ENCODE measurements around the gene RPS28.
"Not testable (repeated sequence)": the region's sequence is repeated elsewhere in the genome, so short reads cannot be mapped to it uniquely, and the experiment has no call there.

Gene RPS28

DNA sequence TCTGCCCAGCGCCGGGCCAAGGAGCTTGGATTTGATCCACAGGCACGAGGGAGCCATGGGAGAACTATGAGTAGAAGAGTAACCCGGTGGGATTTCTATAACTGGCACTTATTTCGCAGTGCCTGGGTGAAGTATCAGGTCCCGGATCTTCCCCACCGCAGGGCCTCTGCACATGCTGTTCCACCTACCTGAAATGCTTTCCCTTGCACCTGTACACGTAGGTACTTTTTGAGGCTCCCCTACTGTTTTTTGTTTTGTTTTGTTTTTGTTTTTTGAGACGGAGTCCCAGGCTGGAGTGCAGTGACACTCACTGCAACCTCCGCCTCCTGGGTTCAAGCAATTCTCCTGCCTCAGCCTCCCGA, 22.2 kb downstream of the RPS28 start:
- no peak for DNase-seq

DNA sequence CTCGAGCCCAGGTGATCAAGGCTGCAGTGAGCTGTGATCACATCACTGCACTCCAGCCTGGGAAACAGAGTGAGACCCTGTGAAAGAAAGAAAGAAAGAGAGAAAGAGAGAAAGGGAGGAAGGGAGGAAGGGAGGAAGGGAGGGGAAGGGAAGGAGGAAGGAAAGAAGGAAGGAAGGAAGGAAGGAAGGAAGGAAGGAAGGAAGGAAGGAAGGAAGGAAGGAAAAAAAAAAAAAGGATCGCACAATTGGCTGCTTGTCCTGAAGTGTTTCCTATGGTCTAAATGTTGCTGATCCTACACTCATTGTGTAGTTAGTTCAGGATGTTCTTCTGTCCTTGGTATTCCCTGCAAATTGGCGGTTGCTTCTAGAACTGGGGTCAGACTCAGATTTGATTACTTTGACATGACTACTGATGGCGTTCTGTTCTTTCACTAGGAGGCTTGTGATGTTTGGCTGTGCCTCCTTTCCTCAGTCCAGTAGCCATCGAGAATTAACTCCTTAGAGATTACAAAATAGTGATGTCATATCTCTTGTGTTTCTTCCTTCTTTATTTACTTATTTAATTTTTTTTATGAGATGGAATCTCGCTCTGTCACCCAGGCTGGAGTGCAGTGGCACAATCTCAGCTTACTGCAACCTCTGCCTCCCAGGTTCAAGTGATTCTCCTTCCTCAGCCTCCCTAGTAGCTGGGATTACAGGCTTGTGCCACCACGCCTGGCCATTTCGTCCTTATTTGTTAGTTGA, 28.5 kb downstream of the RPS28 start:
- not testable (repeated sequence) for DNase-seq

DNA sequence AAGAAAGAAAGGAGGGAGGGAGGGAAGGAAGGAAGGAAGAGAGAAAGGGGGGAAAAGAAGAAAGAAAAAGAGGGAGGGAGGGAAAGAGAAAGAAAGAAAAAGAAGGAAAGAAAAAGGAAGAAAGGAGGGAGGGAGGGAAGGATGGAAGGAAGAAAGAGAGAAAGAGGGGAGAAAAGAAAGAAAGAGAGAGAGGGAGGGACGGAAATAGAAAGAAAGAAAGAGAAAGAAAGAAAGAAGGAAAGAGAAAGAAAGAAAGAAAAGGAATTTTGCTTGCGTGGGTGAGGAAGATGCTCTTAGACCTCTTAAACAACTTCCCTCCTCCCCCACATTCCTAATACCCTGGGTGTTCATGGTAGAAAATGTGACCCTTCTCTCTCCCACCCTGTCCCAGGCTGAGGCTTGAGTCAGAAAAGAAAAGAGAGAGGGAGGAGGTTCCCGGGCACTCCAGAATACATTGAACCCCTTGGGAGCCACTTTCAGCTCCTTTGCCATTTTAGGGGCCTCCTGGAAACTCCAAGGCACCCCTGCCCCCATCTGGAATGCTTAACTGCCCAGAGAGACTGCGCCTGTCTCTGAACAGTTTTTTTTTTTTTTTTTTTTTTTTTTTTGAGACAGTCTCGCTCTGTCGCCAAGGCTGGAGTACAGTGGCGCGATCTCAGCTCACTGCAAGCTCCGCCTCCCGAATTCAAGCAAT, 31.0 kb downstream of the RPS28 start:
- DNase-seq: no peak

DNA sequence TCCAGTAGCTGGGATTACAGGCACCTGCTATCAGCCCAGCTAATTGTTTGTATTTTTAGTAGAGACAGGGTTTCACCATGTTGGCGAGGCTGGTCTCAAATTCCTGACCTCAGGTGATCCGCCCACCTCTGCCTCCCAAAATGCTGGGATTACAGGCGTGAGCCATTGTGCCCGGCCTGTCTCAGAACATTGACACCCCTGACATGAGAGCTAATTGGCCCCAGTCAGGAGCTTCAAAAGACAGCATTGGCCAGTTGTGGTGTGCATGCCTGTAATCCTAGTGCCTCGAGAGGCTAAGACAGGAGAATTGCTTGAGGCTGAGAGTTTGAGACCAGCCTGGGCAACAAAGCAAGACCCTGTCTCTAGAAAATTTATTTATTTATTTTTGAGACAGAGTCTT, 31.5 kb downstream of the RPS28 start:
- not testable (repeated sequence) for DNase-seq

DNA sequence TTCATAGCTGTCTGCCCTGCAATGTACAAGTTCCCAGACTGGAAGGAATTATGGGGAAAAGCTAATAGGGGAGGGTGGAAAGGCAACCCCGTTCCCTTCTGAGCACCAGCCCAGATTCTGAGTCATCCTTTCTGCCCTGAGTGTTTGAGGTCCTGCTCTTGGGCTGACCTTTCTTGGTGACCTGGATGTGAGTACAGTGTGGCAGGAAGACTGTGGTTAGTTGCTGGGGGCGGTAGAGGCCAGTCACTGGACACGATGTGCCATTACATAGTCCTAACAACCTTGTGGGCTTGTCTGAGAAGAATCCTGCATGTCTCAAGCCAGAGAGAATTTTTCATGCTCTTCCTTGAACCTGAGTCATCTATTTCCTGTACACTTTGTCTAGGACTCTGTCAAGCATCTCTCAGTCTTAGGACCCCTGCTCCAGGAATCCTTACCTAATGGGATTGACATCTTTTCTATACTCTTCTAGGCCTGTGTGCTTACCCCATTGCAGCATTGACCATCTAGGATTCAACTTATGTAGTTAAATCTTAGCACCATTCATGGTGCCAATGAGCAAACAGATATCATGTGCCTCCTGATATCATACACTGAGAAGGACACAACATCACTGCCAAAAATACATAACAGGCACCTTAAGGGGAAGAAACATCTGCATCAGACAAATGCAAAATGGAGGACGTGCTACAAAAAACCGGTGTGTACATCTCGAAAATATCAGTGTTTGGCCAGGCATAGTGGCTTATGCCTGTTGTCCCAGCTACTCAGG, 34.5 kb downstream of the RPS28 start:
- no peak for DNase-seq

DNA sequence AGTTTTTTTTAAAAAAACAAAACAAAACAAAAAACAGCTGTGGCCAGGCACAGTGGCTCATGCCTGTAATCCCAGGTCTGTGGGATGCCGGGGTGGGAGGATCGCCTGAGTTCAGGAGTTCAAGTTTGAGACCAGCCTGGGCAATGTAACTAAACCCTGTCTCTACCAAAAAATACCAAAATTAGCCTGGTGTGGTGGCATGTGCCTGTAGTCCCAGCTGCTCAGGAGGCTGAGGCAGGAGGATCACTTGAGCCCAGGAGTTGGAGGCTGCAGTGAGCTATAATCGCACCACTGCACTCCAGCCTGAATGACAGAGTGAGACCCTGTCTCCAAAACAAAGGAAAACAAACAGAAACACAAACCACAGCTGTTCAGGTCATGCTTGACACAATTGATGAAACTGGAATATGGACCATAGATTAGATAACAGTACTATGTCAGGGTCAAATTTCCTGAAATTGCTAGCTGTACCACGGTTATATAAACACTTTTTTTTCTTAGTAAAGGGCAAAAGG, 35.8 kb downstream of the RPS28 start:
- DNase-seq: no peak

DNA sequence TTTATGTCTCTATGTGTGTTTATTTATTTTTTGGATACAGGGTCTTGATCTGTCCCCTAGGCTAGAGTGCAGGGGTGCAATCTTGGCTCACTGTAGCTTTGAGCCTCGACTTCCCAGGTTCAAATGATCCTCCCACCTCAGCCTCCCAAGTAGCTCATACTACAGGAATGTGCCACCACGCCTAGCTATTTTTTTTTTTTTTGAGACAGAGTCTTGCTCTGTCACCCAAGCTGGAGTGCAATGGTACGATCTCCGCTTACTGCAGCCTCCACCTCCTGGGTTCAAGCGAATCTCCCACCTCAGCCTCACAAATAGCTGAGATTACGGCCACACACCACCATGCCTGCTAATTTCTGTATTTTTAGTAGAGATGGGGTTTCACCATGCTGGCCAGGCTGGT, 37.7 kb downstream of the RPS28 start:
- no peak for DNase-seq

DNA sequence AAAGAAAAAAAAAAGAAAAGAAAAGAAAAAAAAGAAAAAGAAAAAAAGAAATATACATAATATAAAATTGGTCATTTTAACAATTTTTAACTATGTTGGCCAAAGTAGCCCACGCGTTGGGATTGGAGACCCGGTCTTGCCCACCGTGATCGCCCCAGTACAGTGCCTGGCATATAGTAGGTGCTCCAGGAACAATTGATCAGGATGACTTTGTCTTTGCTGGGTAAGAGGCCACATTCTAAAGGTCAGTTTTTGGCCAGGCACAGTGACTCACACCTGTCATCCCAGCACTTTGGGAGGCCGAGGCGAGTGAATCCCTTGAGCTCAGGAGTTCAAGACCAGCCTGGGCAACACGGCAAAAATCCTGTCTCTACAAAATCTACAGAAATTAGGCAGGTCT, 38.9 kb downstream of the RPS28 start:
- no peak for DNase-seq

DNA sequence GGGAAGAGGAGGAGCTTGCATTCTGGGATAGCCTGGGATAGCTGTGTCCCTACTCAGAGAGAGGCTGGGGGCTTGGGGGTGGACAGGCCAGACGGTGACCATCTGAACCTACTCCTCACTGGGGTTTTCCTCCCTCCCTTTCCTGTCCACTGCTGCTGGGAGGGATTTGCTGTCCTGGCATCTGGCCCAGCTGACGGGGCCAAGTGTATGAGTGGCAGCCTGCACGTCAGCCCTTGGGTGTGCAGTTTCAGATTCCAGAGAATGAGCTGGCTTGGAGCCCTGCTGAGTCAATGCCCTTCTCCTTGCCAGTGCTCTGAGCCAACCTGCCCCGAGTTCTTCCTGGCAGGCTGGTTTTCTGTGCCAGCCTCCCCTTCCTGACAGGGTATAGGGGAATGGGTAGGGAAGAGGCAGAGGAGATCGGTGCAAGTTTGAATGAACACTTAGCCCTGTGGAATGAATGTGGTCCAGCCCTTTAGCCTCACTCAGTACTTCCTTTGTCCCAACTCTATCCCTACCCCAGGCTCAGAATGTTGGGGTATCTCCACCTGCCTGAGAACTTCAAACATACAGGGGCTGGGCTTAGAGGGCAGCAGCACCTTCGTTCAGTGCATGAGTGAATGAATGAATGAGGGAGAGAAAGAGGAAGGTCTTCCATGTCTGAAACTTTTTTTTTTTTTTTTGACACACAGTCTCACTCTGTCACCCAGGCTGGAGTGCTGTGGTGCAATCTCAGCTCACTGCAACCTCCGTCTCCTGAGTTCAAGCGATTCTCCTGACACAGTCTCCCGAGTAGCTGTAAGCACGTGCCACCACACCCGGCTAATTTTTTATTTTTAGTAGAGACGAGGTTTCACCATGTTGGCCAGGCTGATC, 40.9 kb downstream of the RPS28 start:
- no peak for DNase-seq

DNA sequence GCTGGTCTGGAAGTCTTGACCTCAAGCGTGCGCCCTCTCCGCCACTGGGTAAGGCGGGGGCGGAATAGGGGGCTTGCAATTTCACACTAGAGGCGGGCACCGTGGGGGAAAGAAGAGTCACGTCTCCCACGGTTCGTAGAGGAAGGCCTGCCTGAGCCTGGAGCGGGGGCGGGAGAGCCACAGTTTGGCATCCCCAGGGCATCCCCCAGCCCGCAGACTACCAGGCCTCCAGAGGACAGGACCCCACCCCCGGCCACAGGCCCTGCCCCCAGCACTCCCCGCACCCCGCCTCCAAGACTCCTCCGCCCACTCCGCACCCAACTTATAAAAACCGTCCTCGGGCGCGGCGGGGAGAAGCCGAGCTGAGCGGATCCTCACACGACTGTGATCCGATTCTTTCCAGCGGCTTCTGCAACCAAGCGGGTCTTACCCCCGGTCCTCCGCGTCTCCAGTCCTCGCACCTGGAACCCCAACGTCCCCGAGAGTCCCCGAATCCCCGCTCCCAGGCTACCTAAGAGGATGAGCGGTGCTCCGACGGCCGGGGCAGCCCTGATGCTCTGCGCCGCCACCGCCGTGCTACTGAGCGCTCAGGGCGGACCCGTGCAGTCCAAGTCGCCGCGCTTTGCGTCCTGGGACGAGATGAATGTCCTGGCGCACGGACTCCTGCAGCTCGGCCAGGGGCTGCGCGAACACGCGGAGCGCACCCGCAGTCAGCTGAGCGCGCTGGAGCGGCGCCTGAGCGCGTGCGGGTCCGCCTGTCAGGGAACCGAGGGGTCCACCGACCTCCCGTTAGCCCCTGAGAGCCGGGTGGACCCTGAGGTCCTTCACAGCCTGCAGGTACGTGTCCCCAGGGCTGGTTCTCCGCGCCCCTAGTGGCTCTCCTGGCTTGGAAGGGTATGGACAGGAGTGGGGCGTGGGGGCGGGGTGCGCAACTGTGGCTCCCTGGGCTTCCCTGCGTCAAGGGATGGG, 42.8 kb downstream of the RPS28 start, which contains the start of gene ANGPTL4:
TSS of gene ANGPTL4 (plus strand) at position 353 of the 969 bp plus-strand sequence. CDS start at position 520, 167 bp downstream.
- peak; percentile 22 for DNase-seq

DNA sequence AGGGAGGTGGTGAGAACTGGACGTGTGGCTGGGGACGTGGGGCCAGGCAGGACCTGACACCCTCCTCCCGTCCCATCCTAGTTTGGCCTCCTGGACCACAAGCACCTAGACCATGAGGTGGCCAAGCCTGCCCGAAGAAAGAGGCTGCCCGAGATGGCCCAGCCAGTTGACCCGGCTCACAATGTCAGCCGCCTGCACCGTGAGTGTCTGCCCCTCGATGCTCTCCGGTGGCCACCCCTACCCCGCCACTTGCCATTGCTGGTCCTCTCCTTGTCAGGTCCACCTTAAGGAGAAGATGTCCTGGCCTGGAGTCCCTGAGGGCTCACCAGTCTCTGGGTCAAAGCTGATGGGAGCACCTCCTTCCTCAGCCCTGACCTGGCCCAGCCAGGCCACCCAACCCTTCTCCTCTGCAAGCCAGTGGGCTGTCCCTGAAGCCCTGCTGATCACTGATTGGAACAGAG, 44.9 kb downstream of the RPS28 start:
- no peak for DNase-seq

DNA sequence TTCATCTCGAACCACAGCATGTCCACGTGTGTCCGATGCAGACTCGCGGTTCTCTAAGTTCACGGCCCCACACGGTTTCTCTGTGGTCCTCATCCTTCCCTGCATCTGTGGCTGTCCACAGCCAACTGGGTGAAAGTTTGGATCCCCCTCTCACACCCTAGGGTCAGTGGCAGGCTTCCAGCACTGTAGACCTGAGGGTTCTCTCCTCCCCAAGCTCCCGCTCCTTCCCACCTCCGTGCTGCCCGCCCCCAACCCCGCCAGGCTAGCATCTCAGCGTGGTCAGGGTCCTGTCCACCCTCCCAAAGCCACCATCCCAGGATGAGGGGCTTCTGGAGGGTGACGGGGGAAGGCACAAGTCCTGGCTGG, 45.6 kb downstream of the RPS28 start:
- no peak for DNase-seq

DNA sequence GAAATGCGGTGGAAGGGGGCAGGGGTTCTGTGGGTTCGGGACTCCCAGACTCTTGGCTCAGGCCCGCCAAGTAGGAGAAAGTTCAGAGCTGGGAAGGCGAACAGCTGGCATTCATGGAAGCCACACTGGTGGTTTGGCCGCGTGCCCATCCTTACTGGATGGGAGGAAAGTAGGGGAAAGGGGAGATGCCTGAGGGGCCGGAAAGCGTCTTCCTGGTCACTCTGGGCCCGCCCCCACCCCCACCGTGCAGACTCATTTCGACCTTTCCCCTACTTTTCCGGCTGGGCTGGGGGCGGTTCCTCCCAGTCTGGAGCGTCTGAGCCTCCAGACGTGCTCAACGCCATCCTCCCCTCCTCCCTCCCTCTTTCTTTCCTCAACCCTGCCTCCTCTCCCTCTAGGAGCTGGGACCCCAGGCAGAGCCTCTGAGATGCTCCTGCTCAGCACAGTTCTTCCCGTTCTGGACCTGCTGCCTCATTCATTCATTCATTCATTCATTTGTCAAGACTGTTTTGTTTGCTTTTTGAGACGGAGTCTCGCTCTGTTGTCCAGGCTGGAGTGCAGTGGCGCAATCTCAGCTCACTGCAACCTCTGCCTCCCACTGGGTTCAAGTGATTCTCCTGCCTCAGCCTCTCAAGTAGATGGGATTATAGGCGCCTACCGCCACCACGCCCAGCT, 46.2 kb downstream of the RPS28 start:
- no peak for DNase-seq

DNA sequence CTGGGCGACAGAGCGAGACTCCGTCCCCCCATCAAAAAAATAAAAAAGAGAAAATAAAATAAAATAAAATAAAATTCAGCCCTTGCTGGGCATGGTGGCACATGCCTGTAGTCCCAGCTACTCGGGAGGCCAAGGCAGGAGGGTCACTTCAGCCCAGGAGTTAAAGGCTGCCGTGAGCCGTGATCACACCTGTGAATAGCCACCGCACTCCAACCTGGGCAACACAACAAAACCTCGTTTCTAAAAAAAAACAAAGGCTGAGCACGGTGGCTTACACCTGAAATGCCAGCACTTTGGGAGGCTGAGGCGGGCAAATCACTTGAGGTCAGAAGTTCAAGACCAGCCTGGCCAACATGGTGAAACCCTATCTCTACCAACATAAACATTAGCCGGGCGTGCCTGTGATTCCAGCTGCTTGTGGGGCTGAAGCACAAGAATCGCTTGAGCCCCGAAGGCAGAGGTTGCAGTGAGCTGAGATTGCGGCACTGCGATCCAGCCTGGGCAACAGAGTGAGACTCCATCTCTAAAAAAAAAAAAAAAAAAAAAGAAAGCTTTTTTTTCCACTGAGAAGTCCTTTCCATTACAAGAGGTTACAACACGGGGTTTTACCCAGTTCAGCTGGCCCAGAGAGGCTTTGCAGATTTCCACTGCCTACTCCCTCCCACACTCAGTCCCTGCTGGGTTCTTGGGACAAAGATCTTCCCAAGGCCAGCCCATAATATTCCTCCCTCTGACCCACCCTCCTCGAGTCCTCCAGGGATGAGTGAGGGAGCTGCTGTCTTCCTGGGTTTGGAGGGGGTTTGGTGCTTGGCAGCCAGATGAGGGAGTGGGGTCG, 49.1 kb downstream of the RPS28 start:
- DNase-seq: no peak

DNA sequence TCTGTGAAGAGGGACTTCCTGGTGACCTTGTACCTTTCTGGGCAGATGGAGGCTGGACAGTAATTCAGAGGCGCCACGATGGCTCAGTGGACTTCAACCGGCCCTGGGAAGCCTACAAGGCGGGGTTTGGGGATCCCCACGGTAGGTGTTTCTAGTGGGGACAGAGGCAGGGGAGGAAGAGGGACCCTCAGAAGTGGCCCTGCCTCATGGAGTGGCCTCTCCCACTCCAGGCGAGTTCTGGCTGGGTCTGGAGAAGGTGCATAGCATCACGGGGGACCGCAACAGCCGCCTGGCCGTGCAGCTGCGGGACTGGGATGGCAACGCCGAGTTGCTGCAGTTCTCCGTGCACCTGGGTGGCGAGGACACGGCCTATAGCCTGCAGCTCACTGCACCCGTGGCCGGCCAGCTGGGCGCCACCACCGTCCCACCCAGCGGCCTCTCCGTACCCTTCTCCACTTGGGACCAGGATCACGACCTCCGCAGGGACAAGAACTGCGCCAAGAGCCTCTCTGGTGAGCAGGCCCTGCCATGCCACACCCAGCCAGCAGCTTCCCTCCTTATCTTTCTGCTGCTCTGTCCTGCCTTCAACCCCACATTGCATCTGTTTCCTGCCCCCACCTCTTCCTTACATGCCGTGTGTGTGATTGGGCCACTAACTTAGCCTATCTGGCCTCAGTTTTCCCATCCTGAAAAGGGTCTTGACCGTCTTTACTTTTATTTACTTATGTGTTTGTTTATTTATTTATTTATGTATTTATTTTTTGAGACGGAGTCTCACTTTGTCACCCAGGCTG, 49.9 kb downstream of the RPS28 start:
- no peak for DNase-seq

Data from activated CD4-positive, alpha-beta T cell treated with anti-CD3 and anti-CD28 coated beads for 1 hour (primary cell).